VCaP (cell line): Measurements from ENCODE around the gene WDFY4.
A peak's percentile ranks its signal among the peaks of the same experiment; 100 is the strongest.

Source experiments
- H3K27ac ChIP-seq: fragments of 450-650 bp; 2 replicates; pipeline ENCODE4 v1.5.1; 2017
- TF ChIP-seq, protein P1 (sequence below): fragments of 450-650 bp; conservative IDR thresholded peaks from 2 replicates; pipeline ENCODE4 v1.5.1; 2017; ENCODE audit warnings: mild to moderate bottlenecking, moderate library complexity

WDFY4 gene

DNA sequence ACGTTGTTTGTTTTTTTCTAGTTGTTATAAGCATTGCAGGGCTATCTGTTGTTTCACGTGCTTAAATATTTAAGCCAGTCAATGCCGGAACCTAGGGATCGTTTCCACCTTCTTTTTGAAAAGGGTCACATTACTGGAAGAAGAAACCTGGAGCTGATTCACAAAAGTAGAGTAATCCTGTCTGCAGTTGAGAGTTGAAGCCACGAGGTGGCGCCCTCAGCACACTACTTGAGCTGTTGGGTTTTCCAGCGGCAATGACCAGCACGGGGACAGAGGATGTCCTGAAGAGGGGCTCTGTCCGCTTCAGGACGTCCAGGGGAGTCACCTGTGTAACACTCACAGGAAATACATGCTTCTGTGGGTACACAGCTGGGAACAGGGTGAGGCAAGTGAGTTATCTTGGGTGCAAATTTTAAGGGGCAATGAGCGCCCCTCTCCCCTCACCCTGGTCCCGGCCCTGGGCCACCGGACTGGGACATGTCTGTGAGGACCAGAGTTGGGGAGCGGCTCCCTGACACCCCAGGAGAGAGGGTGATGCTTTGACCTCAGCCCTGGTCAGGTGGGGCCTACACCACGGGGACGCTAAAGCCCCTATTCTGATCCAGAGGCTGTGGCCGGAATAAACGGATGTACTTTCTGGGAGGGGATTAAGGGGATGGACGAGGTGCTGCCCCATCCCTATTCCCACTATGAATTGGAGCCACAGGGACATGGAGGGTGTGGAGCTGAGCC, 26.3 kb upstream of the WDFY4 start:
- TF ChIP-seq, protein P1, sequence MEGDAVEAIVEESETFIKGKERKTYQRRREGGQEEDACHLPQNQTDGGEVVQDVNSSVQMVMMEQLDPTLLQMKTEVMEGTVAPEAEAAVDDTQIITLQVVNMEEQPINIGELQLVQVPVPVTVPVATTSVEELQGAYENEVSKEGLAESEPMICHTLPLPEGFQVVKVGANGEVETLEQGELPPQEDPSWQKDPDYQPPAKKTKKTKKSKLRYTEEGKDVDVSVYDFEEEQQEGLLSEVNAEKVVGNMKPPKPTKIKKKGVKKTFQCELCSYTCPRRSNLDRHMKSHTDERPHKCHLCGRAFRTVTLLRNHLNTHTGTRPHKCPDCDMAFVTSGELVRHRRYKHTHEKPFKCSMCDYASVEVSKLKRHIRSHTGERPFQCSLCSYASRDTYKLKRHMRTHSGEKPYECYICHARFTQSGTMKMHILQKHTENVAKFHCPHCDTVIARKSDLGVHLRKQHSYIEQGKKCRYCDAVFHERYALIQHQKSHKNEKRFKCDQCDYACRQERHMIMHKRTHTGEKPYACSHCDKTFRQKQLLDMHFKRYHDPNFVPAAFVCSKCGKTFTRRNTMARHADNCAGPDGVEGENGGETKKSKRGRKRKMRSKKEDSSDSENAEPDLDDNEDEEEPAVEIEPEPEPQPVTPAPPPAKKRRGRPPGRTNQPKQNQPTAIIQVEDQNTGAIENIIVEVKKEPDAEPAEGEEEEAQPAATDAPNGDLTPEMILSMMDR, result peak; percentile 91
- H3K27ac ChIP-seq, result no peak overlapping the region

DNA sequence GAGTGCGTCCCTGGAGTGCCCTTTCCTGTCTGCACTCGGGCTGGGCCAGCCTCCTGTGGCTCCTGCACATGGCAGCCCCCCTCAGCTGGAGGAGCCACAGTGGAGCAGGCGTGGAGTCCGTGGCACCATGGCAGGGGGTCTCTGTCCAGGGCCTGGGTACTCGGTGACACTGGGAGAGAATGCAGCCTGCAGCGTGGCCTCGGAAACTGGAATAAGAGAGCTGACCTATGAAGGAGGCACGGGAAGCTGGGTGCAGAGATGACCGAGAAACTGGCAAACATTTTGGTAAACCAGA, 25.8 kb upstream of the WDFY4 start:
- TF ChIP-seq, protein P1, result no peak
- no peak overlapping the region for H3K27ac ChIP-seq

DNA sequence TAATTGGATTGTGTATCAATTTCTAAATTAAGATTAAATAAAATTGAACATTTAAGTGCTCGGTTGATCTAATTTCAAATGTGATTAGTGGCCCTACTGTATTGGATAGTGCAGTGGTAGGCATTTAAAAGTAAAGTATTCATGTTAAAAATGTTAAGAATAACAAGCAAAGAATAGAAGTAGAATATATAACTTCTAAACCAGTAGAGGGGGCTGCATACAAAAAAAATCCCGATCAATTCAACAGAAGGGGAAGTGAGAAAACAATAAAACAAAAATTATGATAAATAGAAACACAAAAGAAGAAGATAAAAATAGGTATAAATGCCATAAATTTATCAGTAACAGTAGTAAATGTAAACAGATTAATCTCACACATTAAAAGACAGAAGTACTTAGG, 24.9 kb upstream of the WDFY4 start:
- H3K27ac ChIP-seq, result no peak overlapping the region
- TF ChIP-seq, protein P1, result peak; percentile 67

DNA sequence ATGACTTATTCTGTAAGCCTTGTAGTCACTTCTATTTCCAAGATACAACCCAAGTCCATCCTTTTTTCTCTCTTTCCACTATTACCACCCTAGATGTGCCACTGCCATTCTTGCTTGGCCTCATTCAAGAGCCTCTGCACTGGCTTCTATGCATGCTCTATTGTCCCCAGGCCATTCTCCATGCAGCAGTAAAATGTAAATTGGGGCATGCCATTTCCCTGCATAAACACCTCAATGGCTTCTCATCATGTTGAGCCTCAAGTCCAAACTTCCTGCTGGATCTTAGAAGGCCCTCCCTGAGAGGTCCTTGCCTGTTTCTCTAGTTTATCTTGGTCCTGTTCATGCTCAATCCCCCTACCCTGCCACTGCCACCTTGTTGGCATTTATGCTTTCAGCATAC, 23.2 kb upstream of the WDFY4 start:
- H3K27ac ChIP-seq, result no peak overlapping the region
- TF ChIP-seq, protein P1, result no peak

DNA sequence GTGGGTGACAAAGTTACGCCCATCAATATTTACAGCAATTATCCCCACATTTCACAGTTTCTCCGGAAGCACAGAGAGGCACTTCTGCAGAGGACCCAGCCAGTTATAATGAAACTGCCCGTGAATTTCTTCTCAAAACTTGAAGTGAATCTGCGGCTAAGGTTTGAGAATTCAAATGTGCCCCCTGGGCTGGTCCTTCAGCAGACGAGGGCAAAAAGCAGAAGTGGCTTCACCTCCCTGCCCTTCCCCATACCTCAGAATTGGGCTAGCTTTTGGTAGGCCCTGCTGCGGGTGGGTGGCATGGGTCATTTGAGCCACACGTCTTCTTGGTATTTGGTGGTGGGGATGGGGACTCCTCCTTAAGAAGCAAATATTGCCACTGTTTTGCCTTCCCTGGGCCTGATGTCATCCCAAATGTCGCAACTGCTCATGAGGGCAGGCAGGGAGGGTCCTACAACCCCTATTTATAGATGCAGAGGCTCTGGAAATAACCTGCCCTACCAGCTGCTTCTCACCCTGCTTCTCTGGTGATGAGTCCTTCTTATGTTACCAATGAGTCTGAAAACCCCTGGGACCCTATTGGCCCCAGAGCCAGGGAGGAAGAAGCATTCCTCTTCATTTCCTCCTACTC, 16.6 kb upstream of the WDFY4 start:
- TF ChIP-seq, protein P1, result no peak
- no peak overlapping the region for H3K27ac ChIP-seq

DNA sequence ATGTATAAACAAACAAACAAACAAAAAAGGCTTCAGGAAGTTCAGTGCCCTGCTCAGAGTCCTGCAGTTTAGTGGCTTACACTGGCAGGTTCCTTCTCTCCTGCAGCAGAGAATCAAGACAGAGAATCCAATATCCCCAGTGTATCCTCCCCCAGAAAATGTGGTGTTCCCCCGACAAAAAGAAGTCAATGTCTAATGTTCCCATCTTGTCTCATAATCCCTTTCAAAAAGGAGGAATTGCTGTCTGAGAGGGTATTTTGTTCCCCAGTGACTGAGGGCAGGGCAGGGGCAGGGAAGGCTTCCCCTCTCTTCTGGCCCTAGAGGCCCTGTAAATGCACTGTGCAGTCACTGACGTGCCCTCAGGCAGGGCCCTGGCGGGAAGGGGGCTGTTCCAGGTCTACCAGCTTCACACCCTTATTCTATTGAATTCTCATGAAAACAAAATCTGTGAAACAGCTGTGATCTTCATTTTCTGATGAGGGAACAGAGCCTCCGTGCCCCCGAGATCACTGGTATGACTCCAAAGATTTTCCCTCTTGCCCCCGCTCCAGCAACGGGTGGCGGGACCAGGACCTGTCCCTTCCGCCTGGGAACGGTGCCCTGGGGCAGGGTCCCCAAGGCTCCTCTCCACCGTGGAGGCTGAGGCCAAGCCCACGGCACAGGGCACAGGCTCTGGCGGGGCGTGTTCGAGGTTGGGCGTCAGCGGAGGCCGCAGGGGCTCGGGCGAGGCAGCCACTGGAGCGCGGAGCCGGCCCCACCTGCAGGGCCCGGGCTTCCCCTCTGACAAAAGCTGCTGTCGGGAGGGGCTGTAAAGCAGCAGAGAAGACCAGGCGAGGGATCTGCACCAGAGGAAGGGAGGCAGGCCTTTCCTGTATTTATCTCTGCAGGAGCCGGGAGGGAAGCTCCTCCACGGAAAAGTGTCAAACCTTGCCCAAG, 13.4 kb upstream of the WDFY4 start:
- H3K27ac ChIP-seq, result no peak overlapping the region
- TF ChIP-seq, protein P1, result no peak

DNA sequence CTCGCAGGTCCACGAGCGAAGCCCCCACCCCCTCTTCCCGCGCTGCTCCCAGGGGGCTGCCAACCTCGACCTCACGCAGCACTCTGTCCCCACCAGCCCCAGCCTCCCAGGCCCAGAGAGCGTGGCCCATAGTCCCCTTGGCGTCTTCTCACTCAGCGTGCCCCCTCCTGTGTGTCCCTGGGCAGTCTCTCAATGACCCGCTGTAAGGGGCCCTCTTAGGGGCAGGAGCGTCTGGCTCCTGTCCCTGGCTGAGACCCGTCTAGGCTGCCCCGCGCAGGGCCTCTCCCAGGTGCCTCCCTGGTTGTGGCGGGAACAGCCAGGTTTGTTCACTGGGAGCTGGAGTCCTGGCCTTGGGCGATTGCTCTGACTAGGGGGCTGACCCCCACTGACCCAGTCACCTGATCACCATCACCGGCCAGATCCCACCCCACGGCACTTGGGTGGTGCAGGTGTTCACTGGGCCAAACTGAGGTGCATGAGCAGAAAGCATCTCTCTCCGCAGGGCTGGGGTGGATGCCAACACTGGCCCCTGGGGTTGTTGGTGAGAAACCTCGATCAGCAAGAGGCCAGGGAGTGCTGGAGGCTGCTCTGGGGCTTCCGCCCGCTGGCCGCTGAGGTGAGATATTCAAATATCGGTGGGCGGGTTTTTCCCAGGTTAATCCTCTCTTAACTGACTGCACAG, 12.6 kb upstream of the WDFY4 start:
- no peak overlapping the region for H3K27ac ChIP-seq
- TF ChIP-seq, protein P1, result no peak
